HG02678 (cell line): Measurements from ENCODE around the gene G2E3.
"Not testable (repeated sequence)": the region's sequence is repeated elsewhere in the genome, so short reads cannot be mapped to it uniquely, and the experiment has no call there.

ENCODE experiments used
- ATAC-seq: cut with Tn5 transposase; IDR thresholded peaks from one replicate; pipeline ENCODE4 v1.9.1; 2021; ENCODE audit warnings: mild to moderate bottlenecking, moderate library complexity; ENCODE audit not compliant: unreplicated experiment

The G2E3 gene

DNA sequence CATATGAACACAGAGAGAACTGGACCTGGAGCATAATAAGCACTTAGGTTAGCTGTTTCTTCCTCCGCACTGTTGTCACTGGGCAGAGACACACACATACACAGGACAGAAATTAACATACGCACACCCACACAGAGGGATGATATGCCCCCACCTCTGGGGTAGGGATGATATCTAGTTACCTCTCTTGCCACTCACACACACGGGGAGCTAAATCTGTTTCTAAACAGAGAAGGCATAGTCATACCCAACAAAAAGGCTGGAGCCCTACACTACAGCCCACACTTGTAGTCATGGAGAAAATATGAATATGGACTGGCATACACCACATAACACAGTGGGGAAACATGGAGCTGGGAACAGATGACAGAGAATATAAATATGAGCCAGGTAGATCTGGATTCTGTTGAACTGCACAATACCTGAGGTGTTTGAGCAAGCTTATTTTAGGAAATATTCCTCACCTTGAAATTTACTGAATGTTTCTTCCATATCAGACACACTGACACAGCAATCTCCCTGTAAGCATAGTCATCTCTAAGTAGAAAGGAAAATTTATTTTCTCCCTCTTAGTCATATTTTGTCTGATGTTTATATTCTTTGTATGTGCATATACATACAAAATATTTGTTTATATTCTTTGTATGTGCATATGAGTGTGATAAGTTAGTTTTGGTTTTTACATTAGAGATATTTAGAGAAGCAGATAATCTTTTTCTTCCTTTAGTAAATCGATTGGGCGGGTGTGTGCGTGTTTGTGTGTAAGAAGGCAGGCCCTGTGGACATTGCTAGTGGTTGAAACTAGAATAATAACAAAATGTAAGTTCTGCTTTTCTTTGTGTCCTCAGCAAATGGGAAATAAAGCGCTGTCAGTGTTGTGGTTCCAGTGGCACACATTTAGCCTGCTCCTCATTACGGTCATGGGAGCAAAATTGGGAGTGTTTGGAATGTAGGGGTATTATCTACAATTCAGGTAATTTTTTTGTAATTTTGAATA lies 42.3 kb downstream of the G2E3 start:
- no peak for ATAC-seq

DNA sequence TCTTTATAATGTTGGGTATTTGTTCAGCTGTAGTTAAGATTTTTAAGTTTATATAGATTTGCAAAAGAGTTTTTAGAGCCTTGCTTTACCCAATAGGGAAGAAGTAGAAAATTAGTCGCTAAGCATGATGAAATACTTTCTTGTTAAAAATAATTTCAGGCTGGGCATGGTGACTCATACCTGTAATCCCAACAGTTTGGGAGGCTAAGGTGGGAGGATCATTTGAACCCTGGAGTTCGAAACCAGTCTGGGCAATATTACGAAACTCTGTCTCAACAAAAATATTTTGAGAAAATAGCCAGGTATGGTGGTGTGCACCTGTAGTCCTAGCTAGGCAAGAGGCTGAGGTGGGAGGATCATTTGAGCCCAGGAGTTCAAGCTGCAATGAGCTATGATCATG lies 44.4 kb downstream of the G2E3 start:
- no peak for ATAC-seq

DNA sequence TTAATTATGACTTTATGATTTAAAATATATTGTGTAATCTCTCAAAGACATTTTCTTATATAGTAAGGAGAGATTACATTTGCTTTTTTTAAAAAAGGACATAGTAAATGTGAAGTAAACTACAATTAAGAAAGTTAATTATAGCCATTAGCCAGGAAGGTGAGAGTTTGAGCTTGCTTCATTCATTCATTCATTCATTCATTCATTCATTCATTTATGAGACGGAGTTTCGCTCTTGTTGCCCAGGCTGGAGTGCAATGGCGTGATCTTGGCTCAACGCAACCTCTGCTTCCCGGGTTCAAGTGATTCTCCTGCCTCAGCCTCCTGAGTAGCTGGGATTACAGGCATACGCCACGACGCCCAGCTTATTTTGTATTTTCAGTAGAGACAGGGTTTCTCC lies 45.7 kb downstream of the G2E3 start:
- not testable (repeated sequence) for ATAC-seq

GRCh38 chr14:30607156-30607780 lies 48.3 kb downstream of the G2E3 start:
- no peak for ATAC-seq

DNA sequence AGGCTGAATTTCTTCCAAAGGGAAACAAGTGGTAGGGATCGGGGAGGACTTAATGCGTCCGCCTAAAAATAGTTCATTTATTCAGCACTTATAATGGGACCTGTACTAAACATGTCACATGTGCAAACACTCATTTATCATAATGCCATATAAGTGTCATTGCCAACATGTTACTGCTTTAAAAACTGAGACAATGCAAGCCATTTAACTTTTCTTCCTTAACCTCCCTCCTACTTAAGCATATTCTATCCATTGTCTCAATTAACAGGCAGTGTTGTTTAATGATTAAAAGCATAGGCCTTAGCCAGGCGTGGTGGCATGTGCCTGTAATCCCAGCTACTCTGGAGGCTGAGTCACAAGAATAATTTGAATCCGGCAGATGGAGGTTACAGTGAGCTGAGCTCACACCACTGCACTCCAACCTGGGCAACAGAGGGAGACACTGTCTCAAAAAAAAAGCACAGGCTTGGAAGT lies 49.6 kb downstream of the G2E3 start:
- ATAC-seq, result no peak

DNA sequence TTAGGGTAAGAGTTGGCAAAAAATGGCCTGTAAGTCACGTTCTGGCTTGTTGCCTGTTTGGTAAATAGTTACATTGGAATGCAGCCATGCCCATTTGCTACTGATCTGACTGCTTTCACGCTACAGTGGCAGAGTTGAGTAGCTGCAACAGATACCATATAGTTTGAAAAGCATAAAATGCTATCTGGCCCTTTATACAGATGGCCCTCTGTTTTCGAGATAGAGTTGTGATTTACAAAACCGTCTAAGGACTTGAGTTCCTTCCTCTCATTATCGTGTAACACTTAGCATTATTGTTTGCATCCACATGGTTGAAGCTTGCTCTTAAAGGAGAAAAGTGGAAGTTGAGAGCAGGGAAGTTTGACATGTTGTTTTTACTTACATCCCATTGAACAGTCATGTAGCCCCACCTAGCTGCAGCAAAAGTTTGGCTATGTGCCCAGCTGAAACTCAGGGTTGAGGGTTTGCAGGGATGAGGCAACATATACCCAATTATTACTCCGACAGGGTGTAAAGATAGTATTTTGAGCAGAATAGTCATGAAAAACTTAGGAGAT lies 51.9 kb downstream of the G2E3 start:
- no peak for ATAC-seq

GRCh38 chr14:30614155-30614554 lies 55.2 kb downstream of the G2E3 start:
- ATAC-seq, result no peak

GRCh38 chr14:30620178-30620577 lies 61.2 kb downstream of the G2E3 start:
- peak; percentile 33 for ATAC-seq

GRCh38 chr14:30621354-30621939 lies 62.5 kb downstream of the G2E3 start:
- peak; percentile 1 for ATAC-seq

- peak; percentile 93 for ATAC-seq
Measured at GRCh38 chr14:30621940-30622830, 63.2 kb downstream of the G2E3 start, which contains the start of gene SCFD1. TSS of gene SCFD1 (plus strand) at chr14:30622319. CDS start at chr14:30622339, 20 bp downstream.

DNA sequence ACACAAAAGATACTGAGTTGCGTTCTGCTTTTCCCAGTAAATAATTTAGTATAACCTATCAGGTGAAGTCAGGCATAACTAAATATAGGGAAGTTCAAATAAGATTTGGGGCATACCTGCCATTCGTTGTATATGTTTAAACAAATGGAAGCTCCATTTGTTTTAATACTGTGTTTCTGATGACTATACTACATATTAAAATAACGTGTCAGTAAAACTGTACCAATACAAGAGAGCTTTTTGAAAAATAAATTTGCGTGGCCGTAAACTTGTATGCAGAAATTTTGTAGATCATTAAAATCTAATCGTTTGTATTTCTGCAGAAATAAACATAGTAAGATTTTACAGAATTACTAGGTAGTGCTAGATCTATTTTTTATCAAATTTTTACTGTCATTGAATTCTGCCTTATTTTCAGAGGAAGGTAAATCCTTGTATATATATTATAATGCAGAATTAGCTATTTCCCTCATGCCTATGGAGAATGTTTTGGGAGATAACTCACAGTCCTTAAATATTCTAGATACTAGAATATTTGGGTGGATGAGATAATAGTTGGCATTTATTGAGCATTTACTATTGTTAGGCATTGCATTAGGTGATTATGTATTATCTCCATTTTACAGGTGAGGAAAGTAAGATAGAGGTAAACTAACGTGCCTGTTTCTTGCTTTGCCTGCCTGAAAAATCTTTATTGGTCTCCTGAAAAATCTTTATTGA lies 64.6 kb downstream of the G2E3 start:
- no peak for ATAC-seq

DNA sequence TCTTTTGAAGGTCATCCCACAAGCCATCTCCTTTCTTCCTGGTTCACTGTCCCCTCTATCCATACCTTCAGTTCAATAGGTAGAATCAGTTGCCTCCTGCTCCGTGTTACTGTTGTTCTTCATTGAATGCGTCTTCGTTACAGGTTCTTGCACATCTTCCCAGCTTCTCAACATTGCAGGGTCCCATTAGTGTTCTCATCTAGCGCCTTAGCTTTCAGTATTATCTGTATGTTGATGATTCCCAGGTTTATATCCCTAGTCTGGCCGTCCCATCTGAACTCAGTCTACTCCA lies 65.1 kb downstream of the G2E3 start:
- ATAC-seq, result no peak

DNA sequence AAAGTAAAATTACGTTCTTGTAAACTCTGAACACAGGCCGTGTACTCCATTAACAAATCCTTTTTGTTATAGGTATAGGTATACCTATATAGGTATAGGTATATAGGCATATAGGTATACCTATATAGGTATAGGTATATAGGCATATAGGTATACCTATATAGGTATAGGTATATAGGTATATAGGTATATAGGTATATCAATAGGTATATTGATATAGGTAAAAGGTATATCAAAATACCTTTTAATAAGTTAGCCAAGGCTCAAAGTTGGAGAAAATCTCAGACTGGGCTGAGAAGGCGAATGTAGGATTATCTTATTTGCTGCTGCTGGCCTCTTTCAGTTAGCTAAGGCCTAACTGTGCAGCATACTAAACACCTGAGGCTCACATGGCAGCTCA lies 66.6 kb downstream of the G2E3 start:
- ATAC-seq, result no peak

DNA sequence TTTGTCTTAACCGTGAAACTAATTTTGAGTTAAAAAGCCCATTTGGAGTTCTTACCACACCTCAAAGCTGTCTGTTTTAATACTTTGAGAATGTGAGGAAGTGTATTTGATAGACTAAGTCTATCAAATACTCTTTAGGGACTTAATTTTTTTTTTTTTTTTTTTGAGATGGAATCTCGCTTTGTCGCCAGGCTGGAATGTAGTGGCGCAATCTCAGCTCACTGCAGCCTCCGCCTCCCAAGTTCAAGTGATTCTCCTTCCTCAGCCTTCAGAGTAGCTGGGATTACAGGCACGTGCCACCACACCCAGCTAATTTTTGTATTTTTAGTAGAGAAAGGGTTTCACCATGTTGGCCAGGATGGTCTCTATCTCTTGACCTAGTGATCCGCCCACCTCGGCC lies 70.5 kb downstream of the G2E3 start:
- not testable (repeated sequence) for ATAC-seq

DNA sequence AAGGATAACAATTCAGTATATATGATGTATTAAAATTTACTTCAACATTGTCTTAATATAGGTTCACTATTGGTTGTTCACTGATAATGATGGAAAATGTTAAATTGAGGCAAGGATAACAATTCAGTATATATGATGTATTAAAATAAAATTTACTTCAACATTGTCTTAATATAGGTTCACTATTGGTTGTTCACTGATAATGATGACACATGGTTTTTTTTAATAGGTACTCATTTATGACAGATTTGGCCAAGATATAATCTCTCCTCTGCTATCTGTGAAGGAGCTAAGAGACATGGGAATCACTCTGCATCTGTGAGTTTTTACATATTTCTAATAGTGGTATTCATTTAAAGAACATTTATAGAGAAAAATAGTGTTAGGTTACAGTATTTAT lies 71.3 kb downstream of the G2E3 start:
- ATAC-seq, result no peak

DNA sequence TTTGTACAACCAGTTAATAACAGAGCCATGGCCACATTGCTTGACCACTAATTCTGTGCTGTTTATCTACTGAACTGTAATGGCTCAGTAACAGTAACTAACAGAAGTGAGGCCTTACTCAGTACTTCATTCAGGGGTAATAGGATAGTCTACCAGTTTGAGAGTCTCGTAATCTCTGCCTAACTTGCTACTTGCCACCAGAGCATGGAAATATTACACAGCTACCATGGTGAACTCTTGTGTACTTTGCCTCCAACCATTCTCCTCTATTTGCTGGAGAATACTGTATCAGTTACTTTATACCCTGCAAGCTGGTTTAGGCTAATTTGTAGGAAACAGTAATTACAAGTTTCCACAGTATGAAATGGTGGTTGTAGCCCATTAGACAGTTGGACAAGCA lies 73.8 kb downstream of the G2E3 start:
- ATAC-seq, result no peak

DNA sequence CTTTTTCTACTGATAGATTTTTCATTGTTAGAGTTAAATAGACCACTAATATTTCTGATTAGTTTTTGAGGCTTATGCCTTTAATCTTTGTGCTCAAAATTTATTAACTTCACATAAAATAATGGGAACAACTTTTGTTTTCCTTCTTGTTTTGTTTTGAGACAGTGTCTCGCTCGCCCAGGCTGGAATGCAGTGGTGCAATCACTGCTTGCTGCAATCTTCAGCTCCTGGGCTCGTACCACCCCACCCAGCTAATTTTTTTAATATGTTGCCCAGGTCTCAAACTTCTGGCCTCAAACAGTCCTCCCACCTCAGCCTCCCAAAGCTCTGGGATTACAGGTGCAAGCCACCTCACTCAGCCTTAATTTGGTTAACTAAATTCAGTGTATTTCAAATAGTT lies 80.0 kb downstream of the G2E3 start:
- no peak for ATAC-seq

DNA sequence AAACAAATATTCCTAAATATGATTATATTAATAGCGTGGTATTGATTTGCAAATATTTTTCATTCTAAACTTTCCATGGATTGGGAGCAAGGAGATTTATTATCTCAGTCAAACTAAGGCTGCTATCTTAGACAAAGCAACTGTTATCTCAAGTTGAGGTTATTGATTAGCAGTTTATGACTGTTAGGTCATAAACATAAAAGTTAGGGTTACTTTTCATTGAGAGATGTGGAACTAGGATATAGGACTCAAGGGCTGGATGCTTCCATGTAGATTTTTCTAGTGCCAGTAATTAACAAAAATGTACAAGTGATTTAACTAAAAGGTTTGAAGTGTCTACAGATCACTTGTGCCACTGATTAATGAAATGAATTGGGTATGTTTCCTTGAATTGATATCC lies 82.2 kb downstream of the G2E3 start:
- ATAC-seq, result no peak

GRCh38 chr14:30644462-30644861 lies 85.5 kb downstream of the G2E3 start:
- ATAC-seq, result not testable (repeated sequence)

GRCh38 chr14:30645600-30645999 lies 86.6 kb downstream of the G2E3 start:
- no peak for ATAC-seq
